ENCODE results near the gene OR1I1.

OR1I1 gene, protein sequence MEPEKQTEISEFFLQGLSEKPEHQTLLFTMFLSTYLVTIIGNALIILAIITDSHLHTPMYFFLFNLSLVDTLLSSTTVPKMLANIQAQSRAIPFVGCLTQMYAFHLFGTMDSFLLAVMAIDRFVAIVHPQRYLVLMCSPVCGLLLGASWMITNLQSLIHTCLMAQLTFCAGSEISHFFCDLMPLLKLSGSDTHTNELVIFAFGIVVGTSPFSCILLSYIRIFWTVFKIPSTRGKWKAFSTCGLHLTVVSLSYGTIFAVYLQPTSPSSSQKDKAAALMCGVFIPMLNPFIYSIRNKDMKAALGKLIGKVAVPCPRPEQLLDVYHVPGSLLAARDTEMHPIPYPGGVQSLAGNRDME

DNA sequence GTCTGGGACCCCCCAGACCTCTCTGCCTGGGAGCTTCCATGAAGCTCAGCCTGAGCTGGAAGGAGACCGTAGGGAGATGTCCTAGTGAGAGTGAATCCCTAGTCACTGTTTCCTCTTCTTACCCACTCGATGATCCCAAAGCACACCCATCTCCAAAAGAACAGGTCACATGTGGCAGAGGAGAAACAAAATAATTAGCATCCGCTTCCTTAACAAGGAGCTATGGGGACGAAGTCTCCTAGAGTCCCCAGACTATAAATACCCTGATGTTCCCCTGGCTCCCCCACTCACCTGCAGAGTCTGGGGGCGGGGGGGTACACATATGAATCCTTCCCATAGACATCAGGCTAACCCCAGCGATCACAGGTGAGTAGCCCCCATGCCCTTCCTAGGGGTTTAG is at the start of gene OR1I1:
Gene OR1I1 (plus strand): TSS at position 301 of the 400 bp plus-strand sequence. CDS start 4,855 bp downstream, outside the sequence.
- no peak for DNase-seq (ENCODE audit: low read depth)
- TF ChIP-seq CTCF (conservative IDR thresholded peaks at IDR 0.05; ENCODE audit: control insufficient read depth, insufficient read depth, low read depth, low read length): no peak
- H3K4me3 ChIP-seq (ENCODE audit: control insufficient read depth, low read depth, low read length): no peak within 1 kb of the TSS

DNA sequence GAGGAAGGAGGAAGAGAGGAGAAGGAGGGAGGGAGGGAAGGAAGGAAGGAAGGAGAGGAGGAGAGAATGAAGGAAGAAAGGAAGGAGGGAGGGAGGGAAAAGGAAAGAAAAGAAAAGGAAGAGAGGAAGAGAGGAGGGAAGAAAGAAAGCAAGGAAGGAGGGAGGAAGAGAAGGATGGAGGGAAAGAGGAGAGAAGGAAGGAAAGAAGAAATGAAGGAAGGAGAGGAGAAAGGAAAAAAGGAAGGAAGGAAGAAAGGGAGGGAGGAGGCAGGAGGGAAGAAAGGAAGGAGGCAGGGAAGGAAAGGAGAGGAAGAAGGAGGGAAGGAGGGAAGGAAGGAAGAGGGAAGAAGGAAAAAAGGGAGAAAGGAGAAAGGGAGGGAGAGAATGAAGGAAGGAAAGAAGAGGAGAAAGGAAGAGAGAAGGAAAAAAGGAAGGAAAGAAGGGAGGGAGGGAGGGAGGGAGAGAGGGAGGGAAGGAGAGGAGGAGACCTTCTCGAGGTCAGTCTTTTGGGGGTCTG is 46.2 kb upstream of the OR1I1 start:
- no peak for DNase-seq (ENCODE audit: low read depth)
- no peak overlapping the region for H3K4me3 ChIP-seq (ENCODE audit: control insufficient read depth, low read depth, low read length)
- no peak for TF ChIP-seq CTCF (conservative IDR thresholded peaks at IDR 0.05; ENCODE audit: control insufficient read depth, insufficient read depth, low read depth, low read length)

DNA sequence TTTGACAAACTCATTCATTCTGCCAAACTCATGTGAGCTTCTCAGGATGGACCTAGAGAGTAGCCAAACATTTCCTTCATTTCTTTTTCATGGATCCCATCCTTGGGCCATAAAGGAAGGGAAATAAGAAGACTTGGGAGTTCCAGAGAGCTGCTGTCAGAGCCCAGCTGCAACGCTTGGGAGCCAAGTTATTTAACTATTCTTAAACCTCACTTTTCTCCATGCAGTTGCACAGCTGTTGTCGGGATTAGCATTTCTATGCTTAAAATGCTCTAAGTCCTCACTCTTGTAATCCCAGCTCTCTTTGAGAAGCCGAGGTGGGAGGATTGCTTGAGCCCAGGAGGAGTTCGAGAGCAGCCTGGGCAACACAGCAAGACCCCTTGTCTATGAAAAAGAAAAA is 44.4 kb upstream of the OR1I1 start:
- no peak overlapping the region for H3K4me3 ChIP-seq (ENCODE audit: control insufficient read depth, low read depth, low read length)
- DNase-seq (ENCODE audit: low read depth): no peak
- TF ChIP-seq CTCF (conservative IDR thresholded peaks at IDR 0.05; ENCODE audit: control insufficient read depth, insufficient read depth, low read depth, low read length): no peak

GRCh38 chr19:15038294-15038693 is 43.7 kb upstream of the OR1I1 start:
- H3K4me3 ChIP-seq (ENCODE audit: control insufficient read depth, low read depth, low read length): no peak overlapping the region
- DNase-seq (ENCODE audit: low read depth): peak; percentile 7
- TF ChIP-seq CTCF (conservative IDR thresholded peaks at IDR 0.05; ENCODE audit: control insufficient read depth, insufficient read depth, low read depth, low read length): no peak

DNA sequence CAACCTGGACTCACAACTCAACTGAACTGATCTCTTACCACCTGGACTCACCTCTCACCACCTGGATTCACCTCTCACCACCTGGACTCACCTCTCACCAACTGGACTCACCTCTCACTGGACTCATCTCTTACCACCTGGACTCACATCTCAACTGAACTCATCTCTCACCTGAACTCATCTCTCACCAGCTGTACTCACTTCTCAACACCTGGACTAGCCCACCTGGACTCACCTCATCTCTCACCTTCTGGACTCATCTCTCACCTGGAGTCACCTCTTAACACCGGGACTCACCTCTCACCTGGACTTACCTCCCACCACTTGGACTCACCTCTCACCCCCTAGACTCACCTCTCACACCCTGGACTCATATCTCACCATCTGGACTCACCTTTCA is 40.0 kb upstream of the OR1I1 start:
- DNase-seq (ENCODE audit: low read depth): no peak
- no peak for TF ChIP-seq CTCF (conservative IDR thresholded peaks at IDR 0.05; ENCODE audit: control insufficient read depth, insufficient read depth, low read depth, low read length)
- no peak overlapping the region for H3K4me3 ChIP-seq (ENCODE audit: control insufficient read depth, low read depth, low read length)

GRCh38 chr19:15042826-15043225 is 39.2 kb upstream of the OR1I1 start:
- no peak for DNase-seq (ENCODE audit: low read depth)
- no peak overlapping the region for H3K4me3 ChIP-seq (ENCODE audit: control insufficient read depth, low read depth, low read length)
- no peak for TF ChIP-seq CTCF (conservative IDR thresholded peaks at IDR 0.05; ENCODE audit: control insufficient read depth, insufficient read depth, low read depth, low read length)

Measured in fibroblast of mammary gland (primary cell).